Renal cortical epithelial cell (primary cell): ENCODE data around the gene CINP. TPM values are rescaled to one million over a fixed set of nuclear protein-coding genes. Genes with fewer than 3 reads are reported as not detected.

ENCODE experiments used
- DNase-seq: peaks from one replicate; pipeline ENCODE4 v3.0.0-alpha.2; 2011; ENCODE audit warnings: low read depth
- total RNA-seq: library from RNA; depleted of rRNA; stranded (reverse); fragments of >200 nt; gene quantifications from 2 replicates; pipeline ENCODE4 v1.2.3, GENCODE V29; 2014

The CINP gene
- total RNA-seq: 36.0 and 45.5 TPM in 2 replicates

- peak; percentile 88 for DNase-seq
Measured at GRCh38 chr14:102362545-102363181, at the start of gene CINP, which contains the start of gene TECPR2. Gene CINP, minus strand, starts transcription at chr14:102362890. Its CDS starts 39 bp downstream, at chr14:102362851. Gene TECPR2, plus strand, starts transcription at chr14:102362941. Its CDS starts 13,781 bp downstream, at chr14:102376722.

GRCh38 chr14:102408724-102409123 lies 46.0 kb upstream of the CINP start:
- DNase-seq: peak; percentile 6

GRCh38 chr14:102407258-102407657 lies 44.6 kb upstream of the CINP start:
- no peak for DNase-seq

GRCh38 chr14:102403028-102403427 lies 40.3 kb upstream of the CINP start:
- DNase-seq: no peak

- no peak for DNase-seq
Measured at GRCh38 chr14:102396521-102396920, 33.8 kb upstream of the CINP start.

GRCh38 chr14:102394717-102395375 lies 32.2 kb upstream of the CINP start:
- DNase-seq: no peak

- no peak for DNase-seq
Measured at GRCh38 chr14:102392506-102392905, 29.8 kb upstream of the CINP start.

GRCh38 chr14:102390064-102390855 lies 27.6 kb upstream of the CINP start:
- peak; percentile 3 for DNase-seq

- DNase-seq: no peak
Measured at GRCh38 chr14:102389246-102389645, 26.6 kb upstream of the CINP start.

GRCh38 chr14:102387086-102387485 lies 24.4 kb upstream of the CINP start:
- no peak for DNase-seq

GRCh38 chr14:102378830-102379229 lies 16.1 kb upstream of the CINP start:
- DNase-seq: no peak

- DNase-seq: no peak
Measured at GRCh38 chr14:102377696-102378095, 15.0 kb upstream of the CINP start.

GRCh38 chr14:102375119-102375518 lies 12.4 kb upstream of the CINP start:
- DNase-seq: no peak

- DNase-seq: no peak
Measured at GRCh38 chr14:102374264-102374663, 11.6 kb upstream of the CINP start.

GRCh38 chr14:102373110-102373509 lies 10.4 kb upstream of the CINP start:
- DNase-seq: no peak

- DNase-seq: no peak
Measured at GRCh38 chr14:102371361-102371760, 8.7 kb upstream of the CINP start.

GRCh38 chr14:102370305-102370809 lies 7.7 kb upstream of the CINP start:
- no peak for DNase-seq

- DNase-seq: peak; percentile 31
Measured at GRCh38 chr14:102363182-102363943, 673 bp upstream of the CINP start.

GRCh38 chr14:102362084-102362483 lies 606 bp downstream of the CINP start:
- peak; percentile 30 for DNase-seq

GRCh38 chr14:102360388-102360787 lies 2.3 kb downstream of the CINP start:
- no peak for DNase-seq

GRCh38 chr14:102359341-102359740 lies 3.3 kb downstream of the CINP start:
- DNase-seq: no peak

- DNase-seq: no peak
Measured at GRCh38 chr14:102356280-102356679, 6.4 kb downstream of the CINP start.
